GM13977 (cell line): ENCODE results near the gene SEZ6L2.
A peak's percentile ranks its signal among the peaks of the same experiment; 100 is the strongest.

ENCODE experiments used
- DNase-seq: peaks from one replicate; pipeline ENCODE4 v3.0.0; 2012; ENCODE audit warnings: low spot score
- in situ Hi-C: fragments of 300-500 bp; cut with MboI; formaldehyde crosslinking; loops from one replicate; pipeline ENCODE4 v1.12.0; 2022; ENCODE audit warnings: low sequenced_read_pairs, low pct_unique_long_range_greater_than_20kb, mixed read lengths, inconsistent platforms; ENCODE audit not compliant: unreplicated experiment
- TF ChIP-seq, protein P1 (sequence below): IDR thresholded peaks from 2 replicates; pipeline ENCODE4 v1.5.1; 2012; ENCODE audit warnings: mild to moderate bottlenecking, control low read depth; ENCODE audit not compliant: insufficient read depth; ENCODE audit errors: extremely low read depth, missing control alignments

SEZ6L2 gene

DNA sequence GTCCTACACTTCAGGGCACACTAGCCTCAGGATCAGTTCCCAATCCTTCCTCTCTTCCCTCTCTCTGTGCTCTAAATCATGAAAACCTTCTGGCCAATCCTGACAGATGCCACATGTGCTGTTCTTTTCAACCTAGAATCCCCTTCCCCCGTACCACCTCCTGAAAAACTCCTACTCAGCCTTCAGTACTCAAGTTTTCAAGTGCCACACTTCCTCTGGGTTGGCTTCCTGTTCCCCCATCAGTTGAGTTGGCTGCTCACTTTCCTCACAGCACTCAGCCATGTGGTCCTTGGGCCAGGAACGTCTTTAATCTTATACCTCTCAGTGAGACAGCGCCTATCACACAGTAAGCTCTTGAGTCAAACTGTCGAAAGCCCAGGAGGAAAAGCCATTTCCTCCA is 4.2 kb upstream of the SEZ6L2 start:
- TF ChIP-seq, protein P1, sequence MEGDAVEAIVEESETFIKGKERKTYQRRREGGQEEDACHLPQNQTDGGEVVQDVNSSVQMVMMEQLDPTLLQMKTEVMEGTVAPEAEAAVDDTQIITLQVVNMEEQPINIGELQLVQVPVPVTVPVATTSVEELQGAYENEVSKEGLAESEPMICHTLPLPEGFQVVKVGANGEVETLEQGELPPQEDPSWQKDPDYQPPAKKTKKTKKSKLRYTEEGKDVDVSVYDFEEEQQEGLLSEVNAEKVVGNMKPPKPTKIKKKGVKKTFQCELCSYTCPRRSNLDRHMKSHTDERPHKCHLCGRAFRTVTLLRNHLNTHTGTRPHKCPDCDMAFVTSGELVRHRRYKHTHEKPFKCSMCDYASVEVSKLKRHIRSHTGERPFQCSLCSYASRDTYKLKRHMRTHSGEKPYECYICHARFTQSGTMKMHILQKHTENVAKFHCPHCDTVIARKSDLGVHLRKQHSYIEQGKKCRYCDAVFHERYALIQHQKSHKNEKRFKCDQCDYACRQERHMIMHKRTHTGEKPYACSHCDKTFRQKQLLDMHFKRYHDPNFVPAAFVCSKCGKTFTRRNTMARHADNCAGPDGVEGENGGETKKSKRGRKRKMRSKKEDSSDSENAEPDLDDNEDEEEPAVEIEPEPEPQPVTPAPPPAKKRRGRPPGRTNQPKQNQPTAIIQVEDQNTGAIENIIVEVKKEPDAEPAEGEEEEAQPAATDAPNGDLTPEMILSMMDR = no peak
- in situ Hi-C loops = no loop called here
- DNase-seq = no peak

DNA sequence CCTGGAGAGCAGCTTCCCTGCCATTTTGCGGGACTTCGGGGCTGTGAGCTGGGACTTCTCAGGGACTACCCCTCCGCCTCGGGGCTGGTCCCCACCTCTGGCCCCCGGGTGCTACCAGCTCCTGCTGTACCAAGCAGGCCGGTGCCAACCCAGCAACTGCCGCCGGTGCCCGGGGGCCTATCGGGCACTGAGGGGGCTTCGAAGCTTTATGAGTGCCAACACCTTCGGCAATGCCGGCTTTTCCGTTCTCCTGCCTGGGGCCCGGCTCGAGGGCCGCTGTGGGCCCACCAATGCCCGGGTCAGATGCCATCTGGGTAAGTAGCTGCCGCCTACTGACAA is 2.2 kb upstream of the SEZ6L2 start:
- no peak for DNase-seq
- TF ChIP-seq, protein P1 = no peak
- in situ Hi-C loops = no loop called here

DNA sequence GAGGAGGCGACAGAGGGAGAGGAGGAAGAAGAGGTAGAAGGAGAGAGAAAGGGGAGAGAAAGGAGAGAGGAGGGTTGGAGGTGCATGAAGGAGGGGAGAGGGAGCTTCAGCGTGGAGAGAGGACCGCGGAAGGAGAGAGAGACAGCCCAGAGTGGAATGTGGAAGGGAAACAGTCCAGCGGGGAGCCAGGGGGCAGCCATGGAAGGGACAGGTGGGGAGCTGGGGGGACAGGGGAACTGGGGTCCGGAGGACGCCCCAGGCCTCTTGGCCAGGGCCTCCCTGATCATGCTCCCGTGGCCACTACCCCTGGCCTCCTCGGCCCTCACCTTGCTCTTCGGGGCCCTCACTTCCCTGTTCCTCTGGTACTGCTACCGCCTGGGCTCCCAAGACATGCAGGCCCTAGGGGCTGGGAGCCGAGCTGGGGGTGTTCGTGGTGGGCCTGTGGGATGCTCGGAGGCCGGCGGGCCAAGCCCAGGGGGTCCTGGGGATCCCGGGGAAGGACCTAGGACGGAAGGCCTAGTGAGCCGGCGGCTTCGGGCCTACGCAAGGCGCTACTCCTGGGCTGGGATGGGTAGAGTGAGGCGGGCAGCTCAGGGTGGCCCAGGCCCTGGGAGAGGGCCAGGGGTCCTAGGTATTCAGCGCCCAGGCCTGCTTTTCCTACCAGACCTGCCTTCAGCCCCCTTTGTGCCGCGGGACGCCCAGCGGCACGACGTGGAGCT is 1.7 kb upstream of the SEZ6L2 start:
- no peak for DNase-seq
- TF ChIP-seq, protein P1 = no peak
- in situ Hi-C loops = no loop called here

- in situ Hi-C loops = no loop called here
- peak; percentile 93 for DNase-seq
- TF ChIP-seq, protein P1 = no peak
Observed at GRCh38 chr16:29900102-29900887, 945 bp upstream of the SEZ6L2 start, which contains the start of gene ASPHD1. TSS of gene ASPHD1 (plus strand) at chr16:29900488. CDS start at chr16:29900972, 484 bp downstream.

DNA sequence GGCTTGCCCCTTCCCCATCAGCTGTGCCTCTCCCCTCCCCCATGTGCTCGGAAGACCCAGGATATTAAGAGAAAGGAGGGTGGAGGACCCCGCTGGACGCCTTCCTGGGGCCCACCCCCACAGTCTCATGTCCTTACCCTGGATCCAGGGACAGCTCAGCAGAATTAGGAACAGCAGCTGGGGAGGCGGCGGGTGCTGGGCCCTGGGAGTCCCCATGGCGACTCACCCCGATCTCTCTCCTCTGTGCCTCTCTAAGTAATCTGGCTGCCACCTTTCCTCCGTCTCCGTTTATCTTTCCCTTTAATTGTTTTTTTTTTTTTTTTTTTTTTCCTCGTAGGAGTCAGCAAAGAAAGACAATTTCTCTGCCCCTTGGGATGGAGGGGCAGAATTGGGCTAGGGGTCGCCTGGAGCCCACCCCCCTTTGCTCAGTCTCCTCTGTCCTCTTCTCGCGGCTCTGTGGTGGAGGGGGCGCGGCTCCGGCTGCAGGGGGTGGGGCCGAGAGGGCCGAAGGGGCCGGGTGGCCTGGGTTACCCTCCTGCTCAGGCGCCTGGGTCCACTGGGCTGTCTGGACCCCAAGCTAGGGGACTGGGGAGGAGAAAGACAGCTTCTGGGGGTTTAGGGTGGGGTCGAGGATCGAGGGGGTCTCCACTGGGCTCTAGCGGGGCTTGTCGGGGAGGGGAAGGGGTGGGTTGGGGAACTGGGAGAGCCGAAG is 390 bp downstream of the SEZ6L2 start:
- TF ChIP-seq, protein P1 = no peak
- DNase-seq = no peak
- in situ Hi-C loops = no loop called here

DNA sequence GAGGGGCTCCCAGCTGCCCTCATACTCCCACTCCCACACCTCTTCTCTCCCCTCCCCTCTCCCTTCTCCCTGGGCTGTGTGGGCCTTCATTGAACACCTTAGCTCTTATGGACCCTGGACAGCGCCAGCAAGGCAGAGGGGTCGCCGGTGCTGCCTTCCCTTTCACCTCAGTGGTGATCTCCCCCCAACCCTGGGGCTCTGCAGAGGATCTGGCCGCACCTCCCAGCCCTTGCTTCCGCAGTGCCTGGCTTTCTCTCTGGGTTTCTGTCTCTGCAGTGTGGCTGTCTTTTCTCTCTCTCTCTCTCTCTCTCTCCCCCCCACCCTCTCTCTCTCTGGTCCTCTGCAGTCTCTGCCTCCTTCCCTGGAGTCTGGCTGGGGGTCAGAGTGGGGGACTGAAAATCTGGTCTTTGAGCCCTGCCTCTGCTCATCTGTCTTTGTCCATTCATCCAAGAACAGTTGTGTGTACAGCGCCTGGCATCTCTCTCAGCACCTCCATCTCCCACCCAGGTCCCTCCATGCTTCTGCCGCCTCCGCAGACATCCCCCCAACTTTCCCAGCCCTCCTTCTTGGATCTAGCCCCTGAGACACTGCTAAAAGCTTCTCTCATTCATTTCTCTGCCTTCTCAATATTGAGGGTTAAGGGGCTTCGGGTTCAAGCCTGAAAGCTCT is 1.1 kb downstream of the SEZ6L2 start:
- in situ Hi-C loops = no loop called here
- no peak for DNase-seq
- TF ChIP-seq, protein P1 = no peak
